ENCODE data around the gene SYP. TPM values are rescaled to one million over a fixed set of nuclear protein-coding genes. Genes with fewer than 3 reads are reported as not detected.

The SYP gene
- total RNA-seq, 1 donor from 2014 or later: 3.5 TPM

DNA sequence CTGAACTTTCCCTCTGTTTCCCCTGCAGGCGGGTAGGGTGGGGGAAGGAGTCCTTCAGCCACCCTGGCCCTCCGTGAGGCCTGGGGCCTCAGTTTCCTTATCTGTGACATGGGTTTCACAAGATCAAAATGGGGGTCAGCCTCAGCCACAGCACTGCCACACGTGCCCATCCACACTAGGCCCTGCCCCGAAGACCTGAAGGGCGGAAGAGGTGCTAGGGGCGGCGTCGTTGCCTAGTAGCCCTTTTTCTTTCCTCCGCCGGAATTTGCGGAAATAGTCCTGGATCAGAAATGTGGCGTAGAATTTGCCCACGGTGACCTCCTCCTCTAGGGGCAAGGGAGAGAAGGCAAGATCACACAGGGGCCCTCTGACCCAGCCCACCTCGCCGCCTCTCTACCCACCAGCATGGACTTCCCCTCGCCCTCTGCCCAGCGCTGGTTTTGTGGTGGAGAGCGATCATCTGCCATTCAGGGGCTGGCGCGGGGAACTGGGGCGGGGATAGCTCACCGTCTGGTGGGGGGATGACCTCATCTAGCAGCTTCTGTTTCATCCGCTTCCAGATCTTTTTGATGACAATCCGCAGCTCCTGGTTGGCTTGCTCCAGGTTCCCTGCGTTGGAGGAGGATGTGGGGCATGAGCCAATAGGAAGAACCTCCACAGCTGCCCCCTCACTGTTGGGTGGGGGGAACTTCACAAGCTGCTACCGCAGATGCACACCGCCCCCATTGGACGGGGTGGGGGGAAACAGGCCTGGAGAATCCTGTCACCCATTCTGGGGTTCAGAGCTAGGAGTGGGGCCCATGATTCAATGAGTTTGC is 9.7 kb upstream of the SYP start:
- ATAC-seq: no peak
- Histone ChIP-seq H3K9me3 (no peaks in the 10 kb centered on the region), H3K4me1 (no peaks in the 10 kb centered on the region), H3K4me3 (no peak overlapping the region), H3K27ac (no peak overlapping the region), H3K27me3 (no peaks in the 10 kb centered on the region), H3K36me3 (no peaks in the 10 kb centered on the region)
- no peak for DNase-seq
- TF ChIP-seq, protein P1, sequence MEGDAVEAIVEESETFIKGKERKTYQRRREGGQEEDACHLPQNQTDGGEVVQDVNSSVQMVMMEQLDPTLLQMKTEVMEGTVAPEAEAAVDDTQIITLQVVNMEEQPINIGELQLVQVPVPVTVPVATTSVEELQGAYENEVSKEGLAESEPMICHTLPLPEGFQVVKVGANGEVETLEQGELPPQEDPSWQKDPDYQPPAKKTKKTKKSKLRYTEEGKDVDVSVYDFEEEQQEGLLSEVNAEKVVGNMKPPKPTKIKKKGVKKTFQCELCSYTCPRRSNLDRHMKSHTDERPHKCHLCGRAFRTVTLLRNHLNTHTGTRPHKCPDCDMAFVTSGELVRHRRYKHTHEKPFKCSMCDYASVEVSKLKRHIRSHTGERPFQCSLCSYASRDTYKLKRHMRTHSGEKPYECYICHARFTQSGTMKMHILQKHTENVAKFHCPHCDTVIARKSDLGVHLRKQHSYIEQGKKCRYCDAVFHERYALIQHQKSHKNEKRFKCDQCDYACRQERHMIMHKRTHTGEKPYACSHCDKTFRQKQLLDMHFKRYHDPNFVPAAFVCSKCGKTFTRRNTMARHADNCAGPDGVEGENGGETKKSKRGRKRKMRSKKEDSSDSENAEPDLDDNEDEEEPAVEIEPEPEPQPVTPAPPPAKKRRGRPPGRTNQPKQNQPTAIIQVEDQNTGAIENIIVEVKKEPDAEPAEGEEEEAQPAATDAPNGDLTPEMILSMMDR (IDR thresholded peaks at IDR 0.05): no peak
- intact Hi-C loops (cut with DNase I): no loop called here

DNA sequence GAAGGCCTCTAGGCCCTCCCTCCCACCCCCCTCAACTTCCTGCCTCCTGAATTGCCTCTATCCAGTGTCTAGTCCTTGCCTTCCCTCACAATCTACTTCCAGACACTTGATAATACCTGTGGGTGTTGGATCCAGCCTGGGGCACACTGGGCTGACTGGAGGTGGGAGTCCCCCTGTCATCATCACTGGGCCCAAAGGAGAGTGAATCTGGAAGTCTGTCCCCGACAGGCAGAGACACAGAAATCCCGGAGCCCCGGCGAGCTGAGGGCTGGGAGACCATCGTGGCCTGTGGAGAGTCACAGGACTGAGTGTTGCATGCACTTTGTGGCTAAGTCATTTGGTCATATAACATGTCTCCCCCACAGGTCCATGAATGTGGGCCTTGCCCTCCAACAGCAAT is 8.4 kb upstream of the SYP start:
- no peaks in the 10 kb centered on the region for H3K36me3 ChIP-seq
- no peak overlapping the region for H3K4me3 ChIP-seq
- ATAC-seq (no peak), DNase-seq (no peak)
- H3K4me1 ChIP-seq: no peaks in the 10 kb centered on the region
- intact Hi-C loops (cut with DNase I): no loop called here
- H3K27me3 ChIP-seq: no peaks in the 10 kb centered on the region
- TF ChIP-seq, protein P1 (IDR thresholded peaks at IDR 0.05): no peak
- no peaks in the 10 kb centered on the region for H3K9me3 ChIP-seq
- H3K27ac ChIP-seq: no peak overlapping the region

DNA sequence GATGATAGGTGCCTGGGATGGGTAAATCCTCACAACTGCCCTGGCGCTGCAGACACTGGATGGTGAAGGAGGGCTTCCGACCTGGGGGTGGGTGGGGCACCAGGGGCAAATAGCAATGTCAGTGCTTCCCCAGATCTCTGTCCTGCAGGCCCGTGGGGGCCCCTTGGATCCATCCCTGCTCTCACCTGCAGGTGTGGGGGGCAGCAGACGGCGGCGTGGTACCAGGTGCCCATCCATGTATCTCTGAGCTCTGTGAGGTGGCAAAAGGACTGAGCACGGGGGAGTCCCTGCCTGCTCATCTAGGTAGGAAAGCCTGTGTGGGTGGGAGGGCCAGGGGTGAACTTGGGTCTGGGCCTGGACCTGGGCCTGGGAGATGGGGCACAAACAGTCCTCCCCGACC is 6.5 kb upstream of the SYP start:
- no peaks in the 10 kb centered on the region for H3K4me1 ChIP-seq
- no peaks in the 10 kb centered on the region for H3K9me3 ChIP-seq
- DNase-seq (no peak), ATAC-seq (no peak)
- H3K4me3 ChIP-seq: no peak overlapping the region
- intact Hi-C loops (cut with DNase I): no loop called here
- H3K27me3 ChIP-seq: no peaks in the 10 kb centered on the region
- no peaks in the 10 kb centered on the region for H3K36me3 ChIP-seq
- TF ChIP-seq, protein P1 (IDR thresholded peaks at IDR 0.05): no peak
- H3K27ac ChIP-seq: no peak overlapping the region

DNA sequence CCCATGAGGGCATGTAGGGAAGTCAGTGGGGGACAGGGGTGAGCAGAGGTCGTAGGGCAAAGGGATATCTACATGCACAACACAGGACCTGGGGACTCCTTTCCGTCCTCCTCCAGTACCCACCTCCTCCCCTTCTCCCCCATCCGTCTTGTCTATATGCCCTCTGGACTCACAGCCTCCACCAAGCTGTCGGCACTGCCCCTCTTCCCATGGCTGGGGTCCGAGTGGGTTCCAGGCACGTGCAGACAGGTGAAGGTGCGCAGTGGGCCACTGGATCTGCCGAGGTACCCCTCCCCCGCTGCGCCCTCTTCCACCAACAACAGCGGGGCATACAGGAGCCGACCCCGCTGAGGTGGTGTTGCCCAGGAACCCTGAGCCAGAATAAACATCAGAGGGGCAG is 5.5 kb upstream of the SYP start:
- Histone ChIP-seq H3K36me3 (no peaks in the 10 kb centered on the region), H3K4me3 (no peak overlapping the region), H3K27ac (no peak overlapping the region), H3K9me3 (no peaks in the 10 kb centered on the region), H3K4me1 (peaks cover 3% of the 10 kb centered on the region), H3K27me3 (no peaks in the 10 kb centered on the region)
- intact Hi-C loops (cut with DNase I): no loop called here
- ATAC-seq: no peak
- TF ChIP-seq, protein P1 (IDR thresholded peaks at IDR 0.05): no peak
- no peak for DNase-seq

DNA sequence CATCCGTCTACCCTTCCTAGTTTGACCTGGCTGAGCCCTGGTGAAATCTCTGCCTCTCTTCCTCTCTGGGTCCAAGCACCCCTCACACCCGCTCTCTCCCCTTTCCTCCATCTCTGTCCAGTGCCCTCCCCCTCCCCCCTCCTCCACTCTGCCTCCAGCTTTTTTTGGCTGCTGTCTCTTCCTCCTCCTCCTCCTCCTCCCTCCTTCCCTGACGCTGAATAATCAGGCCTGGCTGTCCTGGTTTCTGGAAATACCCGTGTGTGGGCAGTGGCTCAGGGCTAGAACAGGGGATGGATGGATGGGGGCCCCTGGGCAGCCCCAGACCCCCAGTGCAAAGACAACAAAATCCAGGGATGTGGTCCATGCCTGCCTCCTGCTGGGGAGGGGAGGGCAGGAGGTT is 4.7 kb upstream of the SYP start:
- intact Hi-C loops (cut with DNase I): no loop called here

More for the DNA sequence above, 4.7 kb upstream of the SYP start:
- ATAC-seq (no peak), DNase-seq (no peak)
- H3K27ac ChIP-seq: no peak overlapping the region
- H3K4me3 ChIP-seq: no peak overlapping the region
- no peaks in the 10 kb centered on the region for H3K9me3 ChIP-seq
- TF ChIP-seq, protein P1 (IDR thresholded peaks at IDR 0.05): no peak
- H3K27me3 ChIP-seq: no peaks in the 10 kb centered on the region
- no peaks in the 10 kb centered on the region for H3K36me3 ChIP-seq
- H3K4me1 ChIP-seq: peaks cover 3% of the 10 kb centered on the region

All from upper lobe of right lung (tissue), 1 donor.